ELR (cell line): ENCODE measurements around the gene B4GALT3.

Experiments
- DNase-seq: peaks from one replicate; pipeline ENCODE4 v3.0.0-alpha.2; 2015; ENCODE audit warnings: low read depth

Gene B4GALT3

DNA sequence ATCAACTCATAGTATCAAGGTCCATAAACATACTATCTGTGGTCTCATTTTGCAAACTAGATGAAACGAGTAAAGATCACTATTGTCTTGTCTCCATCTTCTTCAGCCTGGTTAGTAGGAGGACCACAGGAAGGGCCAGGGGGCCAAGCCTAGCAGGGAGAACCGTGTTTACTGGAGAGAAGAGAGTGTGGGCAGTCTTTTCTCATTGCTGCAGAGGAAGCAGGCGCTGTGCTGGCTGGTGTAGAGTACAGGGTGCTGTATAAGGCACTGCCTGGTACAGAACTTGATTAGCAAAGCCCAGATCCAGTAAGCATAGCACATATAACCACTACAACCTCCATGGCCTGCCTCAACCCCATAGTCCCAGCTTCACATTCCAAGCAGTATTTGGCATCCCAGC, 10.0 kb upstream of the B4GALT3 start:
- no peak for DNase-seq

DNA sequence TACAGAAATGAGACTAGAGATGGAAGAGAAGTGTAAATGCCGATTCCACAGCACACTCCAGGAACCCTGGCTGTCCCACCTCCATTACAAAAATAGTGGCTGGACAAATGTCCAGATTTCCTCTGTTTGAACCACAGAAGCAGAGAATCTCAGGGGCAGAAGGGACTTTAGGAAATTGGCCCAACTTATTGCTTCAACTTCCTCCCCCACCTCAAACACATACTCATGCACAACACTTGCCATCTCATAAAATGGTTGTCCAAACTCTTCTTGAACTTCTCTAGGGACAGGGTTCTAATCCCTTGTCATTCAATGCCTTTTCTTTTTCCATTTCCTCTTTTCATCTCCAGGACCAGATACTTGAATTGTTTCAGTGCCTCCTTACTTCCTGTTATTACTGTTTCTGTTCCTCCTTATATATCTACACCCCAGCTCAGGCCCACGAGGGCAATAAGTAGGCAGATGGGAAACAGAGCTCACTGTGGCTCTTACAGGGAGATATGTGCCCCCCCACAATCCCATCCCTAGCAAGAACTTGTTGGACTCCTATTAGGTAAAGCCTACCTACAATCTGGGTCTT, 8.5 kb upstream of the B4GALT3 start:
- no peak for DNase-seq

DNA sequence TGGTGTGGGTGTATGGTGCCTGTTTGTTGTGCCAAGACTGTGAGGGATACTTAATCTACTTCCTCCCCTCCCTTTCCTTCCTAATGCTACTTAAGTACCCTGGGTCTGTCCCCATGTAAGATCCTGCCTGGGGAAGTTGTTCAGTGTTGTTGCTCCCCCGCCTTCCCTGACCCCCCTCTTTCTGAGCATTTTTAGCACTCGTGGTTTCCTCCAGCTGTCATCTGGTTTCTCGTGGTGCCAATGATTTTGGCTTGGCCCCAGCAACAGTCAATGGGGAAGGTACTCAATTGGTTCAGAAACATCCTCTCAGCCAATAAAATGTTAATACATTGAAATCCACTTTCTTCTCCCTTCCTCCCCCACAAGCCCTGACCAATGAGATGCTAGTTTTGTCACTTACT, 8.0 kb upstream of the B4GALT3 start:
- no peak for DNase-seq

DNA sequence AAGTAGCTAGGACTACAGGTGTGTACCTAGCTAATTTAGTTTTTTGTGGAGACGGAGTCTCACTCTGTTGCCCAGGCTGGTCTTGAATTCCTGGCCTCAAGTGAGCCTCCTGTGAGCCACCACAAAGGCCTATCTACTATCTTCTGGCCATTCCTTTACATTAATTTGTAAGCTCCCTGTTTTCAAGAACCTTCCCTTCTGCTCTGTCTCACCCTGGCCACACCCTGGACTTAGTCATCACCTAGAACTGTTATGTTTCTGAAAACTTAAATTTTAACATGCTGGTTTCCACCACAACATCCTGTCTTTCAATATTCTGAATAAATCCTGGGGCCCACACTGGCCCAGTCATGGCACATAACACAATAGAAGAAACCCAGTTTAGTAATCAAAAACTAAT, 4.9 kb upstream of the B4GALT3 start:
- DNase-seq, result peak; percentile 89

DNA sequence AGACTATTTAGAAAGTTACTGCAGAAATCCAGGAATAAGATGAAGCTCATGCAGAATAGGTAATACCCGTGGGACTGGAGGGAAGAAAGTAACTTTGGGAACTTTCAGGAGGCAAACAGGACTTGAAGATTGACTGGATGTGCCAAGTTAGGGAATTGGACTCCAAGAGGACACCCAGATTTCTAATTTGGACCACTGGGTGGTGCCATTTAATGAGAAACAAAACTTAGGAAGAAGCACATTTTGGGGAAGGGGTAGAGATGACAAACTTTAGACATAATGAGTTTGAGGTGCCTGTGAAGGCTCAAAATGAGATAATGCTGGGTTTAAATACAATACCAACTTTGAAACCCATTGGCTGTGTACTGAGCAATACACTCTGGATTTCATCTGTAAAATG, 3.3 kb upstream of the B4GALT3 start:
- DNase-seq, result peak; percentile 44

DNA sequence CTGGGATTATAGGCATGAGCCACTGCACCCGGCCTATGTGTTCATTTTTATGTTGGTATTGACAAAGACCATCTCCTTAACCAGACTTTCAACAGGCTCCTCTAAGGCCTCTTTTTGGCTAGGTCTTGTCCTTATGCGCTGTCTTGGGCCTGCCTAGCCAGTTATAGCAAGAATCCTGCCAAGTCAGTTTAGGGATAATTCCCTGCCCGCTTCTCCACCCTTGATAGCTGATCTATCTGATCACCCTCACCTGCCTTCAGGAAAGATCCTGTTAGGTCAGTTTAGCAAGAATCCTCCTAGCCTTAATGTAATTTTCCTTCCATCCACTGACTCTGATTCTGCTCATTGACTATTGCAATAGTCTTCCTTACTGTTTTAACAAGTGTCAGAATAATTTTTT, 2.4 kb upstream of the B4GALT3 start:
- no peak for DNase-seq

DNA sequence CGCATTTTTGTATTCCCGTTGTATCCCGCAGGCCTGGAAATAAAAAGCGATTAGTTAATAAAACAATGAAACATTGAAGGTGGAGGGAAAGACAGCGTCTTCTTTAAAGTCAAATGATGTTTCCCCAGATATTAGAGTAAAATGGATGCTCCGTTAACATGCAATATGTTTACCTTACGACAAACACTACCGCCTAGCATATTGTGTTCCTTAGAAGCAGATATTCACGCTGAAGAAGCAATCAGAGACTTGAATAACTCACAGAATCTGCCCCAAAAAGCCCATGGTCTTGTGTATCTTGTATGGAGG, 583 bp upstream of the B4GALT3 start:
- no peak for DNase-seq

DNA sequence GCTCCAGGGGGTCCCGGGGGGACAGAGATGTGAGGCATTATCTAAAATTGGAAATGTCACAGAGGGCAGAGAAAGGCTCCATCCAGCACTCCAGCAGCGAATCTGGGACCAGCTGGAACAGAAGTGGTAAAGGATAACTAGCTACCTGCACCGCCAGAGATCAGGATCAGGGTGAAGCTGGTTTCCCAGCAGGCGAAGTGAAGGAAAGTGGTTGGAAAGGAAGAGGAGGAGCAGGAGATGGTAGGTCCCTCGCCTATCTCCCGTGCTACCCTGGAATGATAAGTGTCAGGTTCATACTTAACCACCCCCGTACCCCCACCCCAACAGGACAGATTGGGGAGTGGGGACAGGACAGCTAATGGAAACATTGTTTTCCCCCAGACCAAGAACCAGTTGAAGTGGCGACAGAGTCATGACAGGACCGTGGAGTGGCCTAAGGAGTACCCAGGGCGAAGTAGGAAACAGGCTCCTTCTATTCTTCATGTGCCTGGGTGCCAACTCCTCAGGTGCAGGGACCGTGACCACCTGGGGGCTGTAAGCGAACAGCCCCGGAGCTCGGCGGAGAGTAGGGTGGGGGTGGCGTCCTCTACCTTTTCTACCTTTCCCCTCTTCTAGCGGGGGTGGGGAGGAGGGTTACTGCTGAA, 717 bp downstream of the B4GALT3 start:
- DNase-seq, result peak; percentile 17

DNA sequence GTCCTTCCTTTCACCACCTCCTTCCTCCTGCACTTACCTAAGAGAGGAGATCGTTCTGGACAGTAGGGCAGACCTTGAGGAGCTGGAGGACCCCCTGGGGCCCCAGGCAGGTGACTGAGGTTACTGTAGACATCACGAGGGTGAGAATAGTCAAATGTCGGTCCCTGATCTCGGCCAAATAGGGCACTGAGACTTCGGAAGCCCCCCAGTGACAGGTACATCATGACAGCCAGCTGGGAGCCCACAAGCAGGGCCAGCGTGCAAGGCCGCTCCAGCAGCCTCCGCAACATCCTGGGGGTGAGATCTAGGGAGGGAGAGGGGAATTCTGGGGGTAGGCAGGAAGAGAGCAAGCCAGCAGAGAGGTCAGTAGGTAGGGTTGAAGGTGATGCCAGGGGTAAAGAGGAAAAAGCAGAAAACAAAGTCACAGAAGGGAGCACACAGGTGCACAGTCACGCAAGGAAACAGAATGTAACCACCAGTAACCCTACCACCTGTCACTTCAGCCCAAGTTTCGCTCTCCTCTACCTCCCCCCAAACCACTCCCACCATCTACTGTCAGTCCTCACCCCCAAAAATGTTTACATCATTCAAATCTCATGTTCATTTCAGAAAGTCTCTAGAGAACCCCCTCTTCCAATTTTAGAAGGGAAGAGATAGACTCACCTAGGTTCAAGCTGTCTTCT, 1.4 kb downstream of the B4GALT3 start:
- no peak for DNase-seq

DNA sequence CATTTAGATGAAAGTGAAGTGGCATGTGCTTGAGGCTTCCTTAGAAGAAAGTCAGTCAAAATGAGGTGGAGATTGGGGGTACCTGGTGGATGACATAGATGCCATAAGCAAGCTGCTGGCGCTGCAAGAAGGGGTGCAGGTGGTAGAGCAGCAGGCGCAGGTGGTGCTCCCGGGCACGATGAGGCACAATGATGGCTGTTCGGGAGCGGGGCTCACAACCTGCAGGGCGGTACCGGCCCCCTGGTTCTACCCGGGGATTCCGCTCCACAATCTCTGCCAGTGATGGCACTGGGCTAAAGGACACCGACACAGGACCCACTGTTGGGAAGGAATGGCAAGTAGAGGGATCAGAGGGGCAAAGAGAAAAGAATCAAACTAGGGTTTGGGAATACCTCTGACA, 2.4 kb downstream of the B4GALT3 start:
- no peak for DNase-seq

DNA sequence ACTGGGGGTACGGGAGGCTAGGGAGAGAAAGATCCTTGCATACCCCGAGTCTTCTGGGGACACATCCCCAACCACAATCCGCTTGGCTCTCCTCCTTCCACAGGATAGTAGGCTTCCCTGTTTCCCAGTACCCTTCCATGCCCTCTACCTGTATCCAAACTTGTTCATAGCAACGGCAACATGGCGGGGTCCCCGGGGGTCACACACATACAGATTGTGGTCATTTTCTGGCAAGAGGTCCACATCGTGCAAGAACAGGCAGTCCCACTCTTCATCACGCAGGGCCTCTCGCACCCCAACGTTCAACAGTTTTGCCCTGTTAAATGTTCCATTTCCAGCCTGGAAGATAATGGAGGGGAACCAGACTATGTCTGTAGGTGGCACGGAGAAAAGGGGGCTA, 3.6 kb downstream of the B4GALT3 start:
- no peak for DNase-seq

DNA sequence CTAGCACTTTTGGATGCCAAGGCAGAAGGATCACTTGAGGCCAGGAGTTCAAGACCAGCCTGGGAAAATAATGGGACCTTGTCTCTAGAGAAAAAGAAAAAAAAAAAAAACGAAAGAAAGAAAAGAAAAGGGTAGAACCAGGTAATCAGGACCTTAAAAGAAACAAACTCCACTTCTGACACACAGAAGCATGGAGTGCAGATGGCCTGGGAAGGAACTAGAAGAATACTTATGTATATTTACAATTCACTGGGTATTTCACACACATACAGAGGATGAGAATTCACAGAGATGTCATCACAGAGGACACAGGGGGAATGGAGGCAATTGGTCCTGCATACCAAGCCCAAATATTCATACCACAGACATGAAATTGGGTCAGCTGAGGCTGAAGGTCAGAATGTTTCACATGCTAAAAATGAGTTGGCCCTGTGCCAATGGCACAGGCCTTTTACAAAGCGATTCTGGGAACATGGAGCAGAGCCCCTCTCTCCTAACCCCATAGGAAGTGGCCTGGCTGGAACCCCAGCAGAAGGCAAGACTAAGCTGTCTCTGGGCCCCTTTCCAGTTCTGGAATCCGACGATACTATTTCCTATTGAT, 4.4 kb downstream of the B4GALT3 start:
- peak; percentile 77 for DNase-seq

DNA sequence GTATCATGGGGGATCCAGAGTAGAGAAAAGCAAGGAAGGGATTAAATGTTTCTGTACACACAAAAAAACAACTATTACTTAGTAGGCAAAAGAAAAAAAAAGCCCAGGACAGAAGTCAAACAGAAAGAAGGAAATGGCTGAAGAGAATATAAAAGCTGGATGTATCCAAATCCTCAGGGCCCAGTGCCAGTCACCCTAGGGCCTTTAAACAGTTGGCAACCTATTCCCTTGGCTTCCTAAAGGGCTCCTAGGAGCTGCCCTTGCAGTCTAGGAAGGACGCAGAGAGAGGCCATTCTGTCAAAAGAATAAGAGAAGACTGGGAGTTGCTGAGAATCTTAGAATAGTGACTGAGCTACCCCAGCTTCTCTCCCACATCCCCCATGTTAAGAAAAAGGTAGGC, 5.0 kb downstream of the B4GALT3 start:
- DNase-seq, result no peak

DNA sequence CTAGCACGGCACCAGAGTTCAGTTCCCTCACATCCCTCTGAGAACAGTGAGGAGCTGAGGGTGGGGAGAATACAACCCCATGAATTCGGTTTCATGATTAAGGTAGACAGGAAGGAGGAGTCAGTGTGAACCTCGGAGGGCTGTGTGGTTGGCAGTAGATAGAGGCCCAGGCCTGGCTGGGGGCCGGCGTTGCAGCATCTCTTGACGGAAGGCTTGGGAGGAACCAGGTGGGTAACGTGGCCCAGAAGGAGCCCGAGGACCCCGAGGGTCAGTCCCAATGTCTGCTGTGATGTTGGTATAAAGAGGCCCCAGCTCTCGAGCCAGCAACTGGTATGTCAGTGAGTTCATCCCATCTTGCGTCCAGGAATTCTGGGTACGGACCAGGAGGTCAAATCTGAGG, 5.6 kb downstream of the B4GALT3 start:
- DNase-seq, result no peak

DNA sequence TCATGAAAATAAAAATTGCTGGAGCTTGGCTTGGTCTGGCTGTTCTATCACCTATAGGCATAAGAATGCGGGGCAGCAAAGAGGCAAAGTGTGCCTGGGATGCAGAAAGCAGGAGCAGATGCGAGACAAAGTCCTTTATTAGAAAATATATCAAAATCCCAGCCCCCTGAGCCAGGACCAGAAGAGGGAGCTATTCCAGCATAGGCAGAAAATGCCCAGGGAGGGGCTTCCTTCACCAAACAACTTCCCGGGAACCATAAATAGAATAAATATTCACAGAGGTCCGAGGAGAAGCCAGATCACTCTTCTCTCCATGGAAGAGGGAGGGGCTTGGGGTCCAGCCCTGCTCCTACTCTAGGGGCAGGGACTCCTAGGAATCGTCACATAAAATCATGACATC, 6.1 kb downstream of the B4GALT3 start:
- peak; percentile 17 for DNase-seq

DNA sequence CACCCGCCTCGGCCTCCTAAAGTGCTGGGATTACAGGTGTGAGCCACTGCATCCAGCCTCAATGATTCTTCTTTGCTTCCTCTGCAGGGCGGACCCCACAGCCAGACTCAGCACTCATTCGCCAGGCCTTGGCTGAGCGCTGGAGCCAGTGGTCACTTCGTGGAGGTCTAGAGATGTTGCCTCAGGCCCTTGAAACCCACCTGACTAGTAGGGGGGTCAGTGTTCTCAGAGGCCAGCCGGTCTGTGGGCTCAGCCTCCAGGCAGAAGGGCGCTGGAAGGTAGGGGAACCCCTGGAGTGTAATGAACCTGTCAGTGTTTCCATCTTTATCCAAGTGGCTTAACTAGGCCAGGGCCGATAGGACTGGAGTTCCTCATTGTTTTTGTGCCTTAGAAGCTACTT, 8.4 kb downstream of the B4GALT3 start:
- no peak for DNase-seq

DNA sequence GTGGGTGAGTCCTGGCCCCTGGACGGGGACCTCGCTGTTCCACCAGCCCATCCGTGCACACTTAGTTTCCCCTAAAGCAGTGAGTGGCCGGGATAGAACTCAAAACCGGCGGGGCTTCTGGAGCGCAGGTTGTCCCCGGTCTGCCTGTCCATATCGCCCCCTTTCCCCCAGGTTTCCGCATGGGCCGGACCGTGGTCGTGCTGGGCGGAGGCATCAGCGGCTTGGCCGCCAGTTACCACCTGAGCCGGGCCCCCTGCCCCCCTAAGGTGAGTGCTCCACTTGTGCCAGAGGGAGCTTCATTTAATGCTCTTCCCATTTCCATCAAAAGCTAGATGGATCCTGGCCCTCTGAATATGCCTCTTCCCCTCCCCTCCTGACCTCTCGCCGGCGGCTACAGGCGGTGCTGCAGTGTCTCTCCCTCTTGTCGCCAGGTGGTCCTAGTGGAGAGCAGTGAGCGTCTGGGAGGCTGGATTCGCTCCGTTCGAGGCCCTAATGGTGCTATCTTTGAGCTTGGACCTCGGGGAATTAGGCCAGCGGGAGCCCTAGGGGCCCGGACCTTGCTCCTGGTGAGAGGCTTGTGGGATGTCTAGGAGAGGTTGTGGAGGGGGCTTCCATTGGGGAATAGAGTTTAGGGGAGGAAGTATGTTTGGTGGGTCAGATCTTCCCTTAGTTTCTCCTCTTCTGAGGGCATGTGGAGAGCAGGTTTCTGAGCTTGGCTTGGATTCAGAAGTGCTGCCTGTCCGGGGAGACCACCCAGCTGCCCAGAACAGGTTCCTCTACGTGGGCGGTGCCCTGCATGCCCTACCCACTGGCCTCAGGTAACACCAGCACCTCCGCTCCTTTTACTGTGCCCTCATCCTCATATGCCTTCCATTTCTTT, 10.4 kb downstream of the B4GALT3 start:
- peak; percentile 52 for DNase-seq

DNA sequence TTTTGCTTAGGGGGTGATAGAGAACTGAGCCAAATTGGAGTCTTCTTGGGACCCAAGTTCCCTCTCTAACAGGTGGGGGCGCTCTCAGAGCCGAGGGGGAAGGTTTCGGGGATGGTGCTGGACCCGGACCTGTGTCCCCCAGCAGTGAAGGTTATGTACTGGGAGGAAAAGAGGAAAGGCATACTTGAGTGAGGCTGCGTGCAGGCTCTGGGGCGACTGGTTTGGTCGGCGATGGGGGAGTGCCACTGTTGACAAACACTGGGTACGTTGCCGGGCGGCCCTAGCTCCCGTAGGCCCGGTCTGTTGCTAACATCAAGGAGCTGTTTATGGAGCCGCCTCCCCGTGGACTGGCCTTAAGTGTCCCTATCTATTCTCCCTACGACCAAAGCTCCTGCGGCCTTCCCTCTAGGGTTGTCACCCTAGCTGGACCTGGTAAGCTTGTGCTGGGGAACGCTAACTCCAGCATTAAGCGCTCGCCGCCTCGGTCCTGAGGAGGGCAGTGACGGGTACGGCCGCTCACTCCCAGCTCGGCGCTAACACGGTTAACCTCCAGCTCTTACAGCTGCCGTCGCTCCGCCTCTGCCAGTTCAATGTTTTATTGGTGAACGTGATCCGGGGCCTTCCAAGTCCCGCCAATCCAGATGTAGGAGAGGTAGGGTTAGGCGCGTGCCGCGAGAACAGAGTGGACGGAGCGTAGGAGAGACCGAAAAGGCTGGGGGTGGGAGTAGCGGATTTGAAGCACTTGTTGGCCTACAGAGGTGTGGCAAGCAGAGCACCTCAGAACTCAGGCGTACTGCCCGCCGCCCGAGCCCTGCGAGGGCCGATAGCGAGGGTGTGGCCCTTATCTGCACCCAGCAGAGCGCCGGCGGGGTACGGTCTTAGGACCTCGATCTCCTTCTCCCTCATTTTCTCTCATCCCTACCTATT, 11.3 kb downstream of the B4GALT3 start, which contains the start of gene PPOX:
PPOX (plus strand) TSS at position 685 of the 927 bp plus-strand sequence. CDS start 422 bp downstream, outside the sequence.
- DNase-seq, result peak; percentile 99

DNA sequence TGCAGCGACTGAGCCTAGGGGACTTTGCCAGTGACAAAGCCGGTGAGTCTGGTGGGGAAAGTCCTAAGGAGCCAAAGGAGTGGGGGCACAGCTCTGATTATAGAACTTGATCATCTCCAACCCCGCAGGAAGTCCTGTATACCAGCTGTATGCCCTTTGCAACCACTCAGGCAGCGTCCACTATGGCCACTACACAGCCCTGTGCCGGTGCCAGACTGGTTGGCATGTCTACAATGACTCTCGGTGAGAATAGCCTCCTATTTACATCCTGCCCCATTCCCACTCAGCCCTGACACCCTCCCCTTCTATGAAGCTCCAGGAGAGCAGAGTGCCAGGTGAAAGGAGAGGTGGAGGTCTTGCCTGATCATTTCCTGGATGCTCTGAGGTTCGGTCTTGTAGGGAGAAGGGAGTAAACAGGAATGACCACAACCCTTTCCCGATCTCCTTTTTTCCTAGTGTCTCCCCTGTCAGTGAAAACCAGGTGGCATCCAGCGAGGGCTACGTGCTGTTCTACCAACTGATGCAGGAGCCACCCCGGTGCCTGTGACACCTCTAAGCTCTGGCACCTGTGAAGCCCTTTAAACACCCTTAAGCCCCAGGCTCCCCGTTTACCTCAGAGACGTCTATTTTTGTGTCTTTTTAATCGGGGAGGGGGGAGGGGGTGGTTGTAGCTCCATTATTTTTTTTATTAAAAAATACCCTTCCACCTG, 12.3 kb downstream of the B4GALT3 start:
- no peak for DNase-seq

DNA sequence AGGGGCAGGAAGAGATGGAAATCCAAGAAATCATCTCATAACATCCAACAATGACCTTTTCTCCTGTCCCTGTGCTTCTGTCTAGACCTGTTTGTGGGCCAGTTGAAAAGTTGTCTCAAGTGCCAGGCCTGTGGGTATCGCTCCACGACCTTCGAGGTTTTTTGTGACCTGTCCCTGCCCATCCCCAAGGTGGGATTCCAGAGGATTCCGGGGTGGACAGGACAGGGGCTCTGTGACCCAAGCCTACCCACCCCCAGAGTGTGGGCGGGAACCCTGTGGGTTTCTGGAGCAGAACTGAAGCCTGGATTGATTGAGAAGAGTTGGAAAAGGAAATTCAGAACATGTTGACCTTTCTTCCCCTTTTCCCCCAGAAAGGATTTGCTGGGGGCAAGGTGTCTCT, 13.5 kb downstream of the B4GALT3 start:
- no peak for DNase-seq

DNA sequence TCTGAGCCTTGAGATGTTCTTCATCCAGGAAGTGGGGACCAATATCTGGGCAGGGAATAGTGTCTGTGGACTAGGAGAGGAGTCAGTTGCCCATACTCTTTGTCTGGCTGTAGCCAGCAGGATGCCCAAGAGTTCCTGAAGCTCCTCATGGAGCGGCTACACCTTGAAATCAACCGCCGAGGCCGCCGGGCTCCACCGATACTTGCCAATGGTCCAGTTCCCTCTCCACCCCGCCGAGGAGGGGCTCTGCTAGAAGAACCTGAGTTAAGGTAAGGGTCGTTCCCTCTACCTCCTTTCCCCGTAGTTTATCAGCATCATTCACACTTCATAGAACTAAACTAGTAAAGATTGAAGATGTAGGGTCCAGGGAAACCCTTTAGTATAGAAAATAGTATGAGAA, 14.5 kb downstream of the B4GALT3 start:
- no peak for DNase-seq
